T-helper 2 cell treated with Interferon-gamma antibody and Interleukin-4, amounts not matched to agents 5 μg/mL and 100 μg/mL, for 36 hours (primary cell): ENCODE measurements around the gene TRAF3IP1.

Experiments used
- DNase-seq: peaks from one replicate; pipeline ENCODE4 v3.0.0; 2021; ENCODE audit warnings: low spot score
- H3K27ac Mint-ChIP-seq: one replicate; pipeline ENCODE4 v1.8.0; 2021; ENCODE audit warnings: mild to moderate bottlenecking, mixed read lengths
- H3K27me3 Mint-ChIP-seq: one replicate; pipeline ENCODE4 v1.8.0; 2021; ENCODE audit warnings: low read depth, mixed read lengths
- H3K36me3 Mint-ChIP-seq: one replicate; pipeline ENCODE4 v1.8.0; 2021; ENCODE audit warnings: low read depth, mixed read lengths
- H3K4me1 Mint-ChIP-seq: one replicate; pipeline ENCODE4 v1.8.0; 2021; ENCODE audit warnings: low read depth, mixed read lengths
- H3K4me3 Mint-ChIP-seq: one replicate; pipeline ENCODE4 v1.8.0; 2022; ENCODE audit warnings: mild to moderate bottlenecking, moderate library complexity, mixed read lengths
- H3K9me3 Mint-ChIP-seq: one replicate; pipeline ENCODE4 v1.8.0; 2021; ENCODE audit warnings: mixed read lengths

The TRAF3IP1 gene

DNA sequence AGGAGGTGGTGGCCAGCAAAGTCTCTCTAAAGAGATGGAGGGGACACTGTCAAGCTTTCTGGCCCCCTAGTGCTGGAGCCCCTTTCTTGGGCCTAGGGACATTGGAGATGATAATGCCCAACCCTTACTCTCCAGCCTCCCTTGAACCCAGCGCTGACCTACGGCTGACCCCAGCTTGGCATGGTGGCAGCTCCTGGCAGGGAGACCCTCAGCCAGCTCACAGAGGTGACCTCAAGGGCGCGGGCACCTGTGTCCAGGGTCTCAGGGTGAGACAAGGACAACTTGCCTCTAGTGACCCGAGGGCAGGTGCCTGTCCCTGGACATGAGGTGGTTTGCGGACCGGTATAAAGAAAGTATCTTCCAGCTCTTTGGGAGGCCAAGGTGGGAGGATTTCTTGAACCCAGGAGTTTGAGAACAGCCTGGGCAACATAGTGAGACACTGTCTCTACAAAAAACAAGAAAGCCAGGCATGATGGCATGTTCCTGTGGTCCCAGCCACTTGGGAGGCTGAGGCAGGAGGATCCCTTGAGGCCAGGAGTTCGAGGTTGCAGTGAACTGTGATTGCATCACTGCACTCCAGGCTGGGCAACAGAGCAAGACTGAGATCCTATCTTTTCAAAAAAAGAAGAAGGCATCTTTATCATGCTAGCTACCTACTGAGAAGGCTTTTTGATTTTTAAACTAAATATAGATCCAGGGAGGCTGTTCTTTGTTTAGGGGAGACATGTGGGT, 28.6 kb upstream of the TRAF3IP1 start:
- Mint-ChIP-seq H3K27me3 (no peaks in the 10 kb centered on the region), H3K4me1 (peaks cover 22% of the 10 kb centered on the region), H3K4me3 (no peak overlapping the region), H3K27ac (no peak overlapping the region), H3K9me3 (no peaks in the 10 kb centered on the region), H3K36me3 (no peaks in the 10 kb centered on the region)
- no peak for DNase-seq

GRCh38 chr2:238294046-238294392, 26.3 kb upstream of the TRAF3IP1 start:
- Mint-ChIP-seq H3K27me3 (peaks cover 2% of the 10 kb centered on the region), H3K36me3 (no peaks in the 10 kb centered on the region), H3K27ac (no peak overlapping the region), H3K9me3 (no peaks in the 10 kb centered on the region), H3K4me1 (peaks cover 13% of the 10 kb centered on the region), H3K4me3 (no peak overlapping the region)
- no peak for DNase-seq

GRCh38 chr2:238294393-238295143, 25.8 kb upstream of the TRAF3IP1 start:
- no peaks in the 10 kb centered on the region for H3K9me3 Mint-ChIP-seq
- peaks cover 8% of the 10 kb centered on the region for H3K4me1 Mint-ChIP-seq
- no peak overlapping the region for H3K4me3 Mint-ChIP-seq
- DNase-seq, result no peak
- H3K27ac Mint-ChIP-seq, result no peak overlapping the region
- H3K27me3 Mint-ChIP-seq, result peaks cover 2% of the 10 kb centered on the region
- H3K36me3 Mint-ChIP-seq, result no peaks in the 10 kb centered on the region

GRCh38 chr2:238295144-238296112, 24.9 kb upstream of the TRAF3IP1 start:
- no peaks in the 10 kb centered on the region for H3K9me3 Mint-ChIP-seq
- no peak for DNase-seq
- no peaks in the 10 kb centered on the region for H3K36me3 Mint-ChIP-seq
- no peak overlapping the region for H3K4me3 Mint-ChIP-seq
- no peak overlapping the region for H3K27ac Mint-ChIP-seq
- no peaks in the 10 kb centered on the region for H3K4me1 Mint-ChIP-seq
- H3K27me3 Mint-ChIP-seq, result peaks cover 5% of the 10 kb centered on the region

DNA sequence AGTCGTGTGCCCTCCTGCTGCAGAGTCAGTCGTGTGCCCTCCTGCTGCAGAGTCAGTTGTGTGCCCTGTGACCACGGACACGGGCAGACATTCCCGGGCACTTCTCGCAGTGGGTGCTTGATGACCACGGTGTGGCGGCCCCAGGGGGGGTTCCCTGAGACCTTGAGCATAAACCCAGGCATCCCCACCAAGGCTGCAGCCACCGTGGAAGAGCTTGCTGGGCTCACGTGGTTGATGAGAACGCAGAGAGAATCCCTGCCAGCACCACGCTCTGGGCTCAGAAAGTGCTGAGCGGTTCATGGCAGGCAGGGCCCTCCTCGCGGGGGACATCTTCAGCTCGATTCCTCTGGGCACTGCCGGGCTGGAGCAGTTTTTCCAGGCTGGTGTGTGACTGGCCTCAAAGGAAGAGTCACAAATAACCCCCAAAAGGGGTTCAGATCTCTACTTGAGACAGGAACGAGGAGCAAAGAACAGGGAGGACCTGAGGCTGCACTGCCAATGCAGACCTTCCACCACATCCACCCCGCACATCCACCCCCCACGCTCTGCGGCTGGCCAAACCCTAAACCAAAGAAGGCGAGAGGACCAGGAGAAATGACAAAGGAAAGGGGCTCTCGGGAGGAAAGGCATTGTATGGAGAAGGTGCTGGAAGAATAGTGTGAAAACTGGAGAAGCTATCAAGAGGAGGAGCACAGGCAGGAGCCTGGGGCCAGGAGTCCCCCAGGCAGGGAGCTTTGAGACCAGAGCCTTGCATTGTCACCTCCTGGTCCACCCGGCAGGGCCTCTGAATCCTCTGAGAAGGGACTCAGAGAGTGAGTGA, 23.5 kb upstream of the TRAF3IP1 start:
- Mint-ChIP-seq H3K9me3 (no peaks in the 10 kb centered on the region), H3K27me3 (peaks cover 7% of the 10 kb centered on the region), H3K4me3 (no peak overlapping the region), H3K4me1 (no peaks in the 10 kb centered on the region), H3K36me3 (no peaks in the 10 kb centered on the region), H3K27ac (no peak overlapping the region)
- DNase-seq, result no peak

DNA sequence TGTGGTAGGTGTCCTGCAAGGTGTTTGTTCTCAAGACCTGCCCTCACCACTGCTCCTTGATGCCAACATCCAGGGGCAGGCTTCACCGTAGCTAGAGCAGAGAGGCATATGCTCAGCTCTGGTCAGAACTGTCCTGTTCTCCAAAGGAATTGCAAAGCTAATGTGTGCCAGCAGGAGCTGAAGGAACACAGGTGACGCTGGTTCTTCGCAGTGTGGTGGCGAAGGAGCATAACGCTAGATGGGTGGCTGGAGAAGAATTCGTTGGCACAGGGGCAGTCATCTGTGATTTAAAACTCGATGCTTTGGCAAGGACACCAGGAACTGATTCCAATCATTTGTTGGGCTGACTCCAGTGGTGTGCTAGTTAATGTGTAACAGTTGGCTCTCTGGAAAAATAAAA, 20.5 kb upstream of the TRAF3IP1 start:
- H3K9me3 Mint-ChIP-seq, result no peaks in the 10 kb centered on the region
- H3K36me3 Mint-ChIP-seq, result no peaks in the 10 kb centered on the region
- no peak overlapping the region for H3K4me3 Mint-ChIP-seq
- H3K4me1 Mint-ChIP-seq, result no peaks in the 10 kb centered on the region
- no peak overlapping the region for H3K27ac Mint-ChIP-seq
- peaks cover 8% of the 10 kb centered on the region for H3K27me3 Mint-ChIP-seq
- DNase-seq, result no peak

- H3K27me3 Mint-ChIP-seq, result peaks cover 8% of the 10 kb centered on the region
- no peak overlapping the region for H3K4me3 Mint-ChIP-seq
- no peak overlapping the region for H3K27ac Mint-ChIP-seq
These were observed 18.2 kb upstream of the TRAF3IP1 start for GRCh38 chr2:238302087-238302486.

GRCh38 chr2:238302751-238303150, 17.6 kb upstream of the TRAF3IP1 start:
- no peak overlapping the region for H3K4me3 Mint-ChIP-seq
- no peaks in the 10 kb centered on the region for H3K4me1 Mint-ChIP-seq
- peaks cover 8% of the 10 kb centered on the region for H3K27me3 Mint-ChIP-seq

More at GRCh38 chr2:238302087-238302486, 18.2 kb upstream of the TRAF3IP1 start:
- Mint-ChIP-seq H3K9me3 (no peaks in the 10 kb centered on the region), H3K36me3 (no peaks in the 10 kb centered on the region), H3K4me1 (no peaks in the 10 kb centered on the region)
- no peak for DNase-seq

GRCh38 chr2:238304116-238304515, 16.2 kb upstream of the TRAF3IP1 start:
- no peak overlapping the region for H3K27ac Mint-ChIP-seq
- no peaks in the 10 kb centered on the region for H3K4me1 Mint-ChIP-seq
- no peaks in the 10 kb centered on the region for H3K9me3 Mint-ChIP-seq
- H3K4me3 Mint-ChIP-seq, result no peak overlapping the region
- no peaks in the 10 kb centered on the region for H3K36me3 Mint-ChIP-seq
- H3K27me3 Mint-ChIP-seq, result peaks cover 8% of the 10 kb centered on the region
- DNase-seq, result no peak

More at GRCh38 chr2:238302751-238303150, 17.6 kb upstream of the TRAF3IP1 start:
- Mint-ChIP-seq H3K9me3 (no peaks in the 10 kb centered on the region), H3K27ac (no peak overlapping the region), H3K36me3 (no peaks in the 10 kb centered on the region)
- DNase-seq, result no peak

DNA sequence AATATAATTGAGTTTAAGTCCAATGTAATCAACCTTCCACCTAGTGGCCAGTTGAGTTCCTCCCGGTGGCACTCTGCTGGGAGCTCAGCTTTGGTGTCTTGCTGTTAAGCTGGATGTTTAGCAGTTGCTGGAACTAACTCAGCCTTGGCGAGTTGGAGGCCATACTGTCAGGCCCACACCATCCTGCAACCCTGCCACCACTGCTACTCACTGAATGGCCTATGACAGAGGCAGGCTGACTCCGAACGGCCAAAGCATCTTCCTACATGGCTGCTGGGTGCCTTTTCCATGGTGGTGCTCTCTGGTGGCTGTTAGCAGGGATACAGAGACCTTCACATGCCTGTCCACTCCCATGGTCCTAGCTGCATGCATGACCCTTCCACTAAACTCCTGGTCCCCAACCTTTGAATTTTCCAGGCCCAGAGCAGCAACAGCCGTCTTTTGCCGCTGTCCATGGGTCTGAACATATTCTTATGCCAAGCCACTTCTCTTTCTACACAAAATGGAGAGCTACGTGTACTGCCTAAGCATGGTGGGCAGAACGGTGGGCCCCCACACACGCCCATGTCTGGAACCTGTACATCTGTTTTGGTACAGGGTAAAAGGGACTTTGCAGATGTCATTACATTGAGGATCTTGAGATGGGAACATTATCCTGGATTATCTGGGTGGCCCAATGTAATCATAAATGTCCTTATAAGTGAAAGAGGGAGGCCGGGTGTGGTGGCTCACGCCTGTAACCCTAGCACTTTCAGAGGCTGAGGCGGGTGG, 15.0 kb upstream of the TRAF3IP1 start:
- Mint-ChIP-seq H3K27me3 (peaks cover 5% of the 10 kb centered on the region), H3K4me3 (no peak overlapping the region), H3K27ac (no peak overlapping the region), H3K36me3 (no peaks in the 10 kb centered on the region), H3K9me3 (no peaks in the 10 kb centered on the region), H3K4me1 (no peaks in the 10 kb centered on the region)
- no peak for DNase-seq

DNA sequence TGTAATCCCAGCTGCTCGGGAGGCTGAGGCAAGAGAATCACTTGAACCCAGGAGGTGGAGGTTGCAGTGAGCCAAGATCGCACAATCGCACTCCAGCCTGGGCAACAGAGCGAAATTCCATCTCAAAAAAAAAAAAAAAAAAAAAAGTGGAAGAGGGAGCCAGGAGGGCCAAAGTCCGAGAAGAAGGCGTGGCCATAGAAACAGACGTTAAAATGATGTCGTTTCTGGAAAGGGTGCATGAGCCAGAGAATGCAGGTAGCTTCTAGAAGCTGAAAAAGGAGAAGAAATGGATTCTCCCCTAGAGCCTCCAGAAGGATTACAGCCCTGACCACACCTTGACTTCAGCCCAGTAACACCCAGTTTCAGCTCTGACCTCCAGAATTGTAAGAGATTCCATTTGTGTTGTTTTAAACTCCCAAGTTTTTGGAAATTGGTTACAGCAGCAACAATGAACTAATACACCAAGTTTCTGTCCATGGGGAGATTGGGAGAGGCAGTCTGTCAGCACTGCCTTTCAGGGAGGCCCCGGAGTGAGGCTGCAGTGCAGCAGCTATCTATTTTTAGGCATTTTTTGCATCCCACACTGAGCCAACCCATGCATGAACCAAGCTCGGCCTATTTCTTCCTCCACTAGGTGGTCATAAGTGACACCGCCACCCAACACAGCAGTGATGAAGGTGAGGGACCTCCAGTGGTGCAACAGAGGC, 14.2 kb upstream of the TRAF3IP1 start:
- Mint-ChIP-seq H3K36me3 (no peaks in the 10 kb centered on the region), H3K4me3 (no peak overlapping the region), H3K27ac (no peak overlapping the region), H3K9me3 (no peaks in the 10 kb centered on the region), H3K27me3 (peaks cover 5% of the 10 kb centered on the region), H3K4me1 (no peaks in the 10 kb centered on the region)
- DNase-seq, result no peak

GRCh38 chr2:238306672-238306998, 13.7 kb upstream of the TRAF3IP1 start:
- Mint-ChIP-seq H3K9me3 (no peaks in the 10 kb centered on the region), H3K27ac (no peak overlapping the region), H3K36me3 (no peaks in the 10 kb centered on the region), H3K4me3 (no peak overlapping the region), H3K27me3 (peaks cover 5% of the 10 kb centered on the region), H3K4me1 (no peaks in the 10 kb centered on the region)
- no peak for DNase-seq
